Measurements from ENCODE around the gene MICALL2. TPM values are rescaled to one million over a fixed set of nuclear protein-coding genes. Genes with fewer than 3 reads are reported as not detected.

The MICALL2 gene
- polyA plus RNA-seq, 1 of the 3 experiments (the other 2 are of a cell fraction): 38.8 TPM

GRCh38 chr7:1388703-1389335 lies 70.5 kb downstream of the MICALL2 start:
- no peaks in the 10 kb centered on the region for H3K36me3 ChIP-seq (replicated peaks in 1 of 2; ENCODE audit: control insufficient read depth in 1 of 2, insufficient read depth in 2 of 2, low read length in 1 of 2)
- ChIA-PET CTCF (interaction anchor here (1.1 to 3.3 kb wide), 4 partner anchors 24 to 205 kb away, joined by 3 to 12 read pairs (median 4); no protein-coding TSS in a partner anchor), POLR2A (interaction anchor here (0.6 kb wide), 1 partner anchor 1097 kb away, joined by 3 read pairs; no protein-coding TSS in a partner anchor)
- H3K9ac ChIP-seq: no peak overlapping the region
- no peaks in the 10 kb centered on the region for H3K79me2 ChIP-seq (ENCODE audit: insufficient read depth)
- H3K9me3 ChIP-seq: no peaks in the 10 kb centered on the region
- no peaks in the 10 kb centered on the region; a peak in 1 of 4 replicates for H3K4me1 ChIP-seq (ENCODE audit: control insufficient read depth in 1 of 2, insufficient read depth in 2 of 2, low read depth in 1 of 2, low read length in 1 of 2)
- no peaks in the 10 kb centered on the region for H3F3A ChIP-seq (replicated peaks; ENCODE audit: insufficient read depth)
- peak; percentile 53 for DNase-seq
- H3K4me2 ChIP-seq: no peak overlapping the region
- no peaks in the 10 kb centered on the region for H3K9me2 ChIP-seq
- H3K27ac ChIP-seq (ENCODE audit: low read depth in 2 of 2, low read length in 1 of 2): no peak overlapping the region
- TF ChIP-seq NRF1 (IDR thresholded peaks at IDR 0.05; ENCODE audit: low read depth, low read length) (no peak), POLR2AphosphoS5 (IDR thresholded peaks at IDR 0.05; ENCODE audit: low read depth, low read length) (no peak), ELF1 (IDR thresholded peaks at IDR 0.05) (no peak), TCF12 (IDR thresholded peaks at IDR 0.05) (no peak), JUND (IDR thresholded peaks at IDR 0.05) (no peak), RXRA (IDR thresholded peaks at IDR 0.05; ENCODE audit: borderline replicate concordance, low read depth) (no peak), MEF2A (IDR thresholded peaks at IDR 0.05; ENCODE audit: borderline replicate concordance, low read depth) (no peak), EZH2phosphoT487 (IDR thresholded peaks at IDR 0.05; ENCODE audit: borderline replicate concordance, low read depth) (no peak), GATA2 (CRISPR knock-in tag; IDR thresholded peaks at IDR 0.05) (no peak), FOXM1 (IDR thresholded peaks at IDR 0.05; ENCODE audit: low read depth) (no peak), RCOR1 (IDR thresholded peaks at IDR 0.05; ENCODE audit: low read length) (no peak), RFX5 (IDR thresholded peaks at IDR 0.05; ENCODE audit: low read length) (no peak), FOSL2 (IDR thresholded peaks at IDR 0.05; ENCODE audit: borderline replicate concordance, low read depth) (no peak), SIN3A (IDR thresholded peaks at IDR 0.05; ENCODE audit: borderline replicate concordance, low read depth, low read length) (no peak), CTCF (IDR thresholded peaks at IDR 0.05) (no peak)
- TF ChIP-seq, protein P1, sequence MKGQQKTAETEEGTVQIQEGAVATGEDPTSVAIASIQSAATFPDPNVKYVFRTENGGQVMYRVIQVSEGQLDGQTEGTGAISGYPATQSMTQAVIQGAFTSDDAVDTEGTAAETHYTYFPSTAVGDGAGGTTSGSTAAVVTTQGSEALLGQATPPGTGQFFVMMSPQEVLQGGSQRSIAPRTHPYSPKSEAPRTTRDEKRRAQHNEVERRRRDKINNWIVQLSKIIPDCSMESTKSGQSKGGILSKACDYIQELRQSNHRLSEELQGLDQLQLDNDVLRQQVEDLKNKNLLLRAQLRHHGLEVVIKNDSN (IDR thresholded peaks at IDR 0.05; ENCODE audit: borderline replicate concordance, low read depth): no peak
- TF ChIP-seq, protein P2, sequence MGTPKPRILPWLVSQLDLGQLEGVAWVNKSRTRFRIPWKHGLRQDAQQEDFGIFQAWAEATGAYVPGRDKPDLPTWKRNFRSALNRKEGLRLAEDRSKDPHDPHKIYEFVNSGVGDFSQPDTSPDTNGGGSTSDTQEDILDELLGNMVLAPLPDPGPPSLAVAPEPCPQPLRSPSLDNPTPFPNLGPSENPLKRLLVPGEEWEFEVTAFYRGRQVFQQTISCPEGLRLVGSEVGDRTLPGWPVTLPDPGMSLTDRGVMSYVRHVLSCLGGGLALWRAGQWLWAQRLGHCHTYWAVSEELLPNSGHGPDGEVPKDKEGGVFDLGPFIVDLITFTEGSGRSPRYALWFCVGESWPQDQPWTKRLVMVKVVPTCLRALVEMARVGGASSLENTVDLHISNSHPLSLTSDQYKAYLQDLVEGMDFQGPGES (IDR thresholded peaks at IDR 0.05; ENCODE audit: low read depth, low read length): no peak
- TF ChIP-seq, protein P3, sequence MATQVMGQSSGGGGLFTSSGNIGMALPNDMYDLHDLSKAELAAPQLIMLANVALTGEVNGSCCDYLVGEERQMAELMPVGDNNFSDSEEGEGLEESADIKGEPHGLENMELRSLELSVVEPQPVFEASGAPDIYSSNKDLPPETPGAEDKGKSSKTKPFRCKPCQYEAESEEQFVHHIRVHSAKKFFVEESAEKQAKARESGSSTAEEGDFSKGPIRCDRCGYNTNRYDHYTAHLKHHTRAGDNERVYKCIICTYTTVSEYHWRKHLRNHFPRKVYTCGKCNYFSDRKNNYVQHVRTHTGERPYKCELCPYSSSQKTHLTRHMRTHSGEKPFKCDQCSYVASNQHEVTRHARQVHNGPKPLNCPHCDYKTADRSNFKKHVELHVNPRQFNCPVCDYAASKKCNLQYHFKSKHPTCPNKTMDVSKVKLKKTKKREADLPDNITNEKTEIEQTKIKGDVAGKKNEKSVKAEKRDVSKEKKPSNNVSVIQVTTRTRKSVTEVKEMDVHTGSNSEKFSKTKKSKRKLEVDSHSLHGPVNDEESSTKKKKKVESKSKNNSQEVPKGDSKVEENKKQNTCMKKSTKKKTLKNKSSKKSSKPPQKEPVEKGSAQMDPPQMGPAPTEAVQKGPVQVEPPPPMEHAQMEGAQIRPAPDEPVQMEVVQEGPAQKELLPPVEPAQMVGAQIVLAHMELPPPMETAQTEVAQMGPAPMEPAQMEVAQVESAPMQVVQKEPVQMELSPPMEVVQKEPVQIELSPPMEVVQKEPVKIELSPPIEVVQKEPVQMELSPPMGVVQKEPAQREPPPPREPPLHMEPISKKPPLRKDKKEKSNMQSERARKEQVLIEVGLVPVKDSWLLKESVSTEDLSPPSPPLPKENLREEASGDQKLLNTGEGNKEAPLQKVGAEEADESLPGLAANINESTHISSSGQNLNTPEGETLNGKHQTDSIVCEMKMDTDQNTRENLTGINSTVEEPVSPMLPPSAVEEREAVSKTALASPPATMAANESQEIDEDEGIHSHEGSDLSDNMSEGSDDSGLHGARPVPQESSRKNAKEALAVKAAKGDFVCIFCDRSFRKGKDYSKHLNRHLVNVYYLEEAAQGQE (IDR thresholded peaks at IDR 0.05; ENCODE audit: low read depth, low read length): no peak
- TF ChIP-seq, protein P4, sequence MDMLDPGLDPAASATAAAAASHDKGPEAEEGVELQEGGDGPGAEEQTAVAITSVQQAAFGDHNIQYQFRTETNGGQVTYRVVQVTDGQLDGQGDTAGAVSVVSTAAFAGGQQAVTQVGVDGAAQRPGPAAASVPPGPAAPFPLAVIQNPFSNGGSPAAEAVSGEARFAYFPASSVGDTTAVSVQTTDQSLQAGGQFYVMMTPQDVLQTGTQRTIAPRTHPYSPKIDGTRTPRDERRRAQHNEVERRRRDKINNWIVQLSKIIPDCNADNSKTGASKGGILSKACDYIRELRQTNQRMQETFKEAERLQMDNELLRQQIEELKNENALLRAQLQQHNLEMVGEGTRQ (IDR thresholded peaks at IDR 0.05; ENCODE audit: borderline replicate concordance, low read depth, low read length): no peak
- no peak overlapping the region for H2AFZ ChIP-seq (ENCODE audit: low read depth)
- H4K20me1 ChIP-seq (ENCODE audit: insufficient read depth): 0 out of 2 replicates have a peak, but pooled peaks cover 3% of the 10 kb centered on the region
- H3K4me3 ChIP-seq (ENCODE audit: low read depth in 2 of 2, low read length in 1 of 2): no peak overlapping the region
- 6% methylated on average over 28 of the region's 29 CpGs for WGBS (ENCODE audit: low lambda C conversion rate)
- H3K27me3 ChIP-seq (ENCODE audit: insufficient read depth): peaks cover 97% of the 10 kb centered on the region

All from SK-N-SH (cell line).